HG03139 (cell line): Measurements from ENCODE around the gene FAM83F.
A peak's percentile ranks its signal among the peaks of the same experiment; 100 is the strongest.
"Not testable (repeated sequence)": the region's sequence is repeated elsewhere in the genome, so short reads cannot be mapped to it uniquely, and the experiment has no call there.

ENCODE experiments used
- ATAC-seq: cut with Tn5 transposase; IDR thresholded peaks from one replicate; pipeline ENCODE4 v1.9.1; 2021; ENCODE audit not compliant: unreplicated experiment

FAM83F gene

DNA sequence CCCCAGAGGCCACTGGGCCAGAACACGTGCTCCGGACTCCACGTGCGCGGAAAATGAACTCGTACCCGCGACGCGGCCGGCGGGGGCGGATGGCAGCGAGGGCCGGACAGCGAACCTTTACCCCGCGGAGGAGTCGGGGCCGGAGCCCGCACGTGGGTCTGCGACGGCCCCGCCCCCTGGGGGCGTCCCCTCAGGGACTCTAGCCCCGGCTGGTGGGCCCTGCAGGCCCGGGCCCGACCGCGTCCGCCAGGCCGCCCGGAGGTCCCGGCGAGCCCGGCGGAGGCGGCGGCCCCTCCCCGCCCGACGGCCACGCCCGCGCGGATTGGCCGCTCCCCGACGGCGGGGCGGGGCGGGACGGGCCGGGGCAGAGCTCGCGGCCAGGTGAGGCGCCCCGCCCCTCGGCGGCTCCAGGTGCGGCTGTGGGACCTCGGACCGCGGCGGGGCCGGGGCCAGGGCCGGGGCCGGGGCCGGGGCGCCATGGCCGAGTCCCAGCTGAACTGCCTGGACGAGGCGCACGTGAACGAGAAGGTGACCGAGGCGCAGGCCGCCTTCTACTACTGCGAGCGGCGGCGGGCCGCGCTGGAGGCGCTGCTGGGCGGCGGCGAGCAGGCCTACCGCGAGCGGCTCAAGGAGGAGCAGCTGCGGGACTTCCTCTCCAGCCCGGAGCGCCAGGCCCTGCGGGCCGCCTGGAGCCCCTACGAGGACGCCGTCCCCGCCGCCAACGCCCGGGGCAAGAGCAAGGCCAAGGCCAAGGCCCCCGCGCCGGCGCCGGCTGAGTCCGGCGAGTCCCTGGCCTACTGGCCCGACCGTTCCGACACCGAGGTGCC, at the start of gene FAM83F:
FAM83F (plus strand) TSS at position 389 of the 827 bp plus-strand sequence; CDS start at position 478, 89 bp downstream.
- ATAC-seq: no peak

DNA sequence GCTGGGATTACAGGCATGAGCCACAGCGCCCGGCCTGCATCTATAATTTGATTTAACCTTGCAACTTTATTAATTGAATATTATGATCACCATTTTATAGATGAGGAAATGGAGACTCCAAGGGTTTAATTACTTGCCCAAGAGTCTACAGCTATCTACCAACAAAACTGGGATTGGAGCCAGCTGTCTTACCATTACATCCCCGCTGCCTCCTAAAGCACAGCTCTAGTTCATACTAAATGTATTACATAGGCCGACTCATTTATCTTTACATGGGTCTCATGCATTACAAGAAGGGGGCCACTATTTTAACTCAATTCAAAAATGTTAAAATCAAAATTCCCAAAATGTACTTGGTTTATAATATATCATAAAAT, 48.6 kb upstream of the FAM83F start:
- ATAC-seq: no peak

DNA sequence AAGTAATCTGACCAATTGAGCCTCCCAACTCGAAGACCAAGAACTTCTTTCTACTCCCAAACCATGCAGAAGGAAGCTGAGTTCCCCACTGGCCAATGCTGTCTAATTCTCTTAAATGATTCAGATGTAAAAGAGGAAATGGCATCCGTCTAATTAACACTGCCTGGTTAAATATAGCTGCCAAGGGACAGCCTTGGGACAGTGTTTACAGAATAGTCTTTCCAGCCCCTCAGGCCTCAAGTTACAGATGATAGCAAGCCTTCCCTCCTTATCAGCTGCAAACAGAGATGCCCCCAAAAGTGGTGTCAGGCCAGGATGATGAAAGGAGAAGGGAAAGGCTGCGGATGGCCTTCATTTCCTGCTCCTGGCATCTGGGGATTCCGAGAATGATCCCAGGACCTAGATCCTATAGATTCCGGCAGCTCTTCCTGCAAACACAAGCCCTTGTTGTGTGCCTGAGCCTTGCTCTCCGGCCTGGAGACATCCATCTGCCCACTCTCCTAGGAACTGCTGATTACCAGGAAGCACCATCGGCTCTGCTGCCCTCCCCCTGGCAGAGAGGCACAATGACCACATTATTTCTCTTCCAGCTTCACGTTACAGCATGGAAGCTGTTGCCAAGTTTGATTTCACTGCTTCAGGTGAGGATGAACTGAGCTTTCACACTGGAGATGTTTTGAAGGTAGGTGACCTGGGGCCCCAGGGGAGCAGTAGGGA, 48.1 kb upstream of the FAM83F start:
- no peak for ATAC-seq

DNA sequence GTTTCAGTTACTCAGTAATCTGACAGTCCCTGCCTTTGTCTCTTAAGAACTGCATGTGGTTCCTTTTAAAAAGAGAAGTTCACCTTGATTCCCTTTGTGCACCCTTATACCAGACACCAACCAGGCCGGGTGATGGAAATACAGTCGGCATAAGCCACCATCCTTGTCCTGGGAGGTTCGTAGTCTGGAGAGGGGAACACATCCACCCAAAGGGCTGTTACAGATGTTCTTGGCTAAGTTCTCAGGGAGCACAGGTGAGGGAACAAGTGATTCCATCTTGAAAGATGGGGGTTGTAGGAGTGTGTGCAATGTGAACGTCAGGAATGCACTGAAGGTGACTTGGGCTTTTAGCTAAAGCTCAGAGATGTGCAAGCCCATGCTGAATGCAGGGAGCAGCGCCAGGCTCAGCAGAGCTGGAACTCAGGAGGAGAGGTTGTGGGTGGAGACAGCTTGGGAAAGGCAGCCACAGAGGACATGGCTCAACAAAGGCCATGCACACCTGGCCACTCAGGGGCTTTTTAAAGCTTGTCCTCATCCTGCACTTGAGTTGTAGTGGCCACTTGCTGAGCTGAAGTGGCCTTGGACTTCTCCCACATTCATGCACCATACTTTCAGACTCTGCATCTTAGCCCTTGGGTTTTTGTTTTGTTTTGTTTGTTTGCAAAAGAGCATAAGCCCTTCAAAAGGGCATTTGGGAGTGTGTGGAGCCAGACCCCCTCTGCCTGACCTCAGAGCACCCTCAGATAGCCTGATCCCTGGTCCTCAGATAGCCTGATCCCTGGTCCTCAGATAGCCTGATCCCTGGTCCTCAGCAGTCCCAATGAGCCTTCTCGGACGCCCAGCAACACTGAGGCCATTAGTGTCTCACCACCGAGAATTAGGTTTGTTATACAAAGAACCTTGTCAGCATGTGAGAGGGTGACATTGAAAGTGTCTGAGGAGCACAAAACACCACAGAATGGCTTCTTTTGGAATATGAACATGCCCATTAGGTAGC, 47.2 kb upstream of the FAM83F start:
- no peak for ATAC-seq

DNA sequence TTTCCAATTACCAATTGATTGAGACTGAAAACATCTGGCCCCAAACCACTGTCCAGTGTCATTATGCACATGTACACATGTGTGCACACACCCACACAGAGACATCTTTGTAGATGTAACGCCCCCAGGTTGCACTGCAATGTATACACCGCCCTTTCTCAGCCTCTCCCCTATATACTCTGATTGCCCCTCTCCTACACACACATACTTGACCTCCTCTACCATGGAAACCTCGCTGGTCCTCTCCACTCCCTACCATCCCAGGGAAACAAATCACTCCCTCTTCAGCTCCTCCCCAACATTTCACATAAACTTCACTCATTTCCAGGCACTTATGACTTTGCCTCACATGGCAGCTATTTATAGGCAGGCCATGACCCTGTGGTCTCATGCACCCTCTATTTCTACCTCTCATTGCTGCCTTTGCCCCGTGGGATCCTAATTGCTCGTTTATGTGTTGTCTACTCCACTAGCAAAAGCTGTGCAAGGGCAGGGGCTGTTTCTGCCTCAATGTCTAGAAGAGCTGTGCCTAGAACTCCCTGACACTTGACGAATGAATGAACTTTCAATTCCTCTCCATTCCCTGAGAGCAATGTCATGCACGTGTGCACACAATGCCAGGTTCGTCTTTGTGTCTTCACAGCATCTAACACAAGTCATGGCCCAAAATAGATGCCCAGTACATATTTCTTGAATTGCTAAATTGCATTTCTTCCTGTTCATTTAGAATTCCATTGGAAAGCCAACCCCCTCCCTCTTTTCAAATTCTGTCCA, 44.6 kb upstream of the FAM83F start:
- no peak for ATAC-seq

DNA sequence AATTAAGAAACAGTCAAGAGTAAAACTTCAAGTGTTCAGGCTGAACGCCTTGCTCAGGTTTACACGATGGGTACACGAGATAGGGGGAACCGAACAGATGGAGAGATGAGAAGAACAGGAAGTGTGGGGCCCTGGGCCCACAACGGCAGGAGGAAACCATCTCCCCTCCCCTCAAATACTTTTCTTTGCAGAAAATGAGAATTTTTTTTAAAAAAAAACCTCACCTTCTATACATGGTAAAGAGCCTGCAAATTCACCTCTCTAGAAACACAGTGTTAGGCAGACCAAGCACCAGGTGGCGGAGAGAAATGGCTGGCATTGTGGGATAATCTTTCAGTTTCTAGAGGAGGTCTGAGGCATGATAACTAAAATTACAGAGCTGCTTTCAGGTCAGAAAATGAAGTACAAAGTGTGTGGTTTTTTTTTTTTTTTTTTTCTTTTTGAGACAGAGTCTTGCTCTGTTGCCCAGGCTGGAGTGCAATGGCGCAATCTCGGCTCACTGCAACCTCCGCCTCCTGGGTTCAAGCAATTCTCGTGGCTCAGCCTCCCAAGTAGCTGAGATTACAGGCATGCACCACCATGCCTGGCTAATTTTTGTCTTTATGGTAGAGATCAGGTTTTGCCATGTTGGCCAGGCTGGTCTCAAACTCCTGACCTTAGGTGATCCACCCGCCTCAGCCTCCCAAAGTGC, 43.0 kb upstream of the FAM83F start:
- not testable (repeated sequence) for ATAC-seq

DNA sequence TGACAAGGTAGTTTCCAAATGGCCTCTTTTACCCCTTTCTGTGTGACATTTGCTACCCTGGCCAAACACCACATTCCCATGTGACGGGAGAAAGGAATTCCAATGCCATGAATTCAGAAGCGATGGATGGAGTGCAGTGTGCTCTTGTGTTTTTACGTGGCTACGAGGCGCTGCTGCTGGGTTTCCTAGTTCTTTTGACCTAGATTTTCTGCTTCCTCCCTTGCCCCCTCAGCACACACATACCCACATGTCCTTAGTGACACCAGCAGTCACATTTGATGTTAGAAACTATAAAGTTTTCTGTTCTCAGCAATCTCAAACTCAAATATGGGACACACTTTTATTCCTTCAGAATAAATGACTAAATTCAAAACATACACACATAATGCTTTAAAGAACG, 42.4 kb upstream of the FAM83F start:
- no peak for ATAC-seq

DNA sequence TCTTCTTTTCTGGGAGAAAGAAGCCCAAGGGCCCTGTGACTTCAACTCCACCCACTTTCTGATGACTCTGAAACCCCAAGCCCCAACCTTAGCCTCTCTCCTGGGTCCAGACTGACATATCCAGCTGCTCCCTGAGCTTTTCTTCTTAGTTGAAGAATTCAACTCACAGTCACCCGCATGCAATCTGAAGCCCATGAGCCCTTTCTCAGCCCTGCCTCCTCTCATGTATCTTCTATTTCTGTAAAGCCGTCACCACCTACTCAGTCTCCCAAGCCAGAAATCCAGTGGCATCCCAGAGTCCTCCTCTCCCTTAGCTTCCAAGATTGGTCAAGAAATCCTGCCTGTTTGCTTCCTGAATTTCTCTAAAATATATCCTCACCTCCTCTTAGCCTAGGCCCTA, 41.7 kb upstream of the FAM83F start:
- no peak for ATAC-seq

DNA sequence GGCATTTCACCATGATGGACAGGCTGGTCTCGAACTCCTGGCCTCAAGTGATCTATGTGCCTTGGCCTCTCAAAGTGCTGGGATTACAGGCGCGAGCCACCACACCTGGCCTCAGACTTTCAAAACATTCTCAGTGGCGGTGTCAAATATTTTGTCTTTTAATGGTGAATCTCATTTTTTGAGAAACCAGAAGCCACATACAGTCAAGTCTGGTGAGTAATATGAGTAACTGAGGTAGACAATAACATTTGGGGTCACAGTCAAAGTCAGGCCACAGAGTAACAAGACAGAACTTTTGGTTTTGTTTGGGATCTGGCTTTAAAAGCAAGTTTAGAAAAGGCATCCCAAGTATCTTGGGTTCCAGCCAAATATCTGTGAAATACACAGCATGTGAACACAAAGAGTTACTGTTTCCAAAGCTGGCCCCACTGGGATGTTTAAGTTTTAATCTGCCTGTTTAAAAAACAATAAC, 40.1 kb upstream of the FAM83F start:
- ATAC-seq: no peak

DNA sequence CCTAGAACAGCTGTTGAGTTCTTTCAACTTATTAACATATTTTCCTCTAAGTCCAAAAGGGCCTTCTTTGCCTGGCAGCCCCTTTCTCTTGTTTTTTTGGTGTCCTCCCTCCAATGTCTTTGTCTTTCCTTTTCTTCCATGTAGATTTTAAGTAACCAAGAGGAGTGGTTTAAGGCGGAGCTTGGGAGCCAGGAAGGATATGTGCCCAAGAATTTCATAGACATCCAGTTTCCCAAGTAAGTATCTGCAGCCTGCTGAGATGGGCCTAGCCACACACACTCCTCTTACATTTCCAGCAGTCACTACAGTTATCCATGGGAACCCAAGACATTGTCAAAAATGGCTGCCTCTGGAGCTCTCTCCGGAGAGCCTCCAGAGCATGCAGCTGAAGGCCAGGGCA, 39.1 kb upstream of the FAM83F start:
- ATAC-seq: no peak

DNA sequence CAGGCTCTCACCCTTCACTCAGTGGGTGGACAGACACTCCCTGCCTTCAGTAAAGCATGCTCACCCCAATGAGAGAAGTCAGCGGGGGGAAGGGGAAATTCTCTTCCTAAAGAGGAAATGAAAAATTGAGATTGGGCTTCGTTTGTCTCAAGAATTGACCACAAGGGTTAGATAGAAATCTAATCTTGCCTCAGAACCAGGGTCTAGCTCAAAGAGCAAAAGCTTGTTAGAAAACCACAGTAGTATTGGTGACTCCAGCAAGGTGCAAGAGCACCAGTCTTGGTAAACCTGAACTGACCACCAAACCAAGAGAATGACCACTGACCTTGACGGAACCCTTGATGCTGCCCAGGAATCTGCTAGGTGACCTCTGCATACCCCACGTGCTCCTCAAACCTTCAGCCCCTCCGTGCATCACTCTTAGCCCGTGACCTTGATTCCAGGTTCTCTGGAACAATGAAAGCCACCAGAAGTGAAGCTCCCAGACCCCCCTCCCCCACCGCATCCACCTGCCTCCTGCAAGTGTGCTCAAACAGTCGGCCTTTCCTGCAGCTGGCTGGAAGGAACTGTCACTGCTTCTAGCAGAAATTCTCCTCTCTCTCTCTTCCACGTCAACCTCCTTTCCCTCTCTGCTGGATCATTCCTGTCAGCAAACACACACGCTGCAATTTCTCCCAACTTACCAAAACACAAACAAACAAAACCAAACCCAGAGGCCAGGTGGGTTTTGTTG, 37.7 kb upstream of the FAM83F start:
- ATAC-seq: no peak

DNA sequence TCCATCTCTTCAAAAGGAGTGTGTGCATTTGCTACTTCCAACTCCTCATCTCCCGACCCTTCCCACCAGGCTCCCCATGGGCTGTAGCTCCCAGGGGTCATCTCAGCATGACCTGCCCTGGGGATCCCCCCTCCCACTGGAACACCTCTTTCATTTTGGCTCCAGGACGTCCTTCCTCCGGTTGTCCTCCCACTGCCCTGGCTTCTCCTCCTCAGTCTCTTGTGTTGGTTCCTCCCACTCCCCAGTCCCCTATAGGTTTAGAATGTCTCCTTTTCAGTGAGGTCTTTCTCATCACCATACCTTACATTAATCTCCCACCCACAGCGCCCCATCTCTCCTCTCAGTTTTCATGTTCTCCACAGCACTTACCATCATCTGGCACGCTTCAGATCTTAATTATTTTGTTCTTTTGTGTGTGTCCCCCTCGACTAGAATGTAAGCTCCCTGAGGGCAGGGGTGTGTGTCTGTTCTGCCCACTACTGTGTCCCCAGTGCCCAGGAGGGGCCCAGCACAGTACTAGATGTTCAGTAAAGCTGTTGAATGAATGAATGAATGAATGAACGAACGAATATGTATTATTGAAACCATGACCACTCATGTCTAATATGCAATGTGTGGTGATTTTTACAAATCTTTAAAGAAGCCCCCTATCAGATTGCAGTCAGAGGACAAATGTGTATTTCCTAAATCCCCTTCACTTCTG, 36.6 kb upstream of the FAM83F start:
- no peak for ATAC-seq

DNA sequence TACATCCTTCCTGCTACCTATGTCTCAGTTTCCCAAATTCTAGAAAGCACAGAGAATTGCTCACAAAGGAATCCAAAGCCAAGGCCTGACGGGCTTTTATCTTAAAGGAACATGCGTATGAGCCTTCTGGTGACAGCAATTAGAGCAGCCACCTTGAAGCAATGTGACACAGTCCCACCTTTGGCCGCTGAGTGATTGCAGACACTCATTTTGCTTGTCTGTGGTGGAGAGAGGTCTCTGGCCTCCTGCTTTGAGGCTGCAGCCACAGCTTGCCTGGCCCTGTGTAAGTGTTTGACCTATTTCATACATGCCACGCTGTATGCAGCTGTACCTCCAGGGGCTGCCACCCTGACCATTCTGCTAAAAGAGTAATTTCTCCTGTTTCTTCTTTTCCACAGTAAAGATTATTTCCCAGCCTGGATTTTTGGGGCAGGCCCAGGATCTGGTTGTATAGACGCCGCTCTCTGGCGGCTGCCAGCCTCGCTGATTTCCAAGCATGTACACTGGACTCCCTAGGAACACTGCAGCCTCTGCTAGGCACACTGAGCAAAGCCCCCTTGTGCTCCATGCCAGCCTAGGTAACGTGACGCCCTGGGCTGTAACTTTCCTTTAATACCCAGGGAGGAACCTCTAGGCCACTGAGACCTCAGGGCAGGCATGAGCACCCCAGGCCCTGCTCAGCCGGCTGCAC, 35.7 kb upstream of the FAM83F start:
- ATAC-seq: no peak

DNA sequence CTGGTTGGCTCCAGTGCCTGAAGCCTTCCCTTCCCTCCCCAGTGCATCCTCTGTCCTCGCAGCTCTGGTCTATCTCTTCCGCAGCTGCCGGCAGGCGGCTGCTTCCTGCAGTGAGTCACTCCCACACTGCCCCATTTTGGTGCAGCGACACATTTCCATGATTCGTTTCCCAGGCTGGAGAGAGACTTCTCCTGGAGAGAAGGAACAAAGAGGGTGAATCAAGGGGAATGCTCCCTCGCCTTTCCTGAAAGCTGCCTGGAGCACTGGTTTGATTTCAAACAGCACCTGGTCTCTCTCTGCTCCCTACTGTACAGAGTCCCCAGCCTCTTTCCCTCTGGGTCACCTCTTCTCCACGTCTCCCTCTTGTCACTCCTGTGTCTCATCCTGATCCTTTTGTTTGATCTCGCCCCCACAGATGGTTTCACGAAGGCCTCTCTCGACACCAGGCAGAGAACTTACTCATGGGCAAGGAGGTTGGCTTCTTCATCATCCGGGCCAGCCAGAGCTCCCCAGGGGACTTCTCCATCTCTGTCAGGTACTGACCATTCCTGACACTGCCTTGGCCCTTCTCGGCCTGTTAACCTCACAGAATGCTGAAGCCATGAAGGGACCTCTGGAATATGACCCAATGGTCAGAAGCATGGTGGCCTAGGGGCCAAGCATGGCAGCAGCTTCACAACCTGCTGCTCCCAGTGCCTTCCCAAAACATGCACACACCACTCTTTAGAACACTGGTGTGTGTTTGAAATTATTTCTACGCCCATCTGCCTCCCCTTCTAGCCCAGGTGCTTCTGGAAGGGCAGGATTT, 34.9 kb upstream of the FAM83F start, which contains the start of gene TMA7B:
TMA7B (plus strand) TSS at position 758 of the 808 bp plus-strand sequence. CDS start 3,978 bp downstream, outside the sequence.
- no peak for ATAC-seq

DNA sequence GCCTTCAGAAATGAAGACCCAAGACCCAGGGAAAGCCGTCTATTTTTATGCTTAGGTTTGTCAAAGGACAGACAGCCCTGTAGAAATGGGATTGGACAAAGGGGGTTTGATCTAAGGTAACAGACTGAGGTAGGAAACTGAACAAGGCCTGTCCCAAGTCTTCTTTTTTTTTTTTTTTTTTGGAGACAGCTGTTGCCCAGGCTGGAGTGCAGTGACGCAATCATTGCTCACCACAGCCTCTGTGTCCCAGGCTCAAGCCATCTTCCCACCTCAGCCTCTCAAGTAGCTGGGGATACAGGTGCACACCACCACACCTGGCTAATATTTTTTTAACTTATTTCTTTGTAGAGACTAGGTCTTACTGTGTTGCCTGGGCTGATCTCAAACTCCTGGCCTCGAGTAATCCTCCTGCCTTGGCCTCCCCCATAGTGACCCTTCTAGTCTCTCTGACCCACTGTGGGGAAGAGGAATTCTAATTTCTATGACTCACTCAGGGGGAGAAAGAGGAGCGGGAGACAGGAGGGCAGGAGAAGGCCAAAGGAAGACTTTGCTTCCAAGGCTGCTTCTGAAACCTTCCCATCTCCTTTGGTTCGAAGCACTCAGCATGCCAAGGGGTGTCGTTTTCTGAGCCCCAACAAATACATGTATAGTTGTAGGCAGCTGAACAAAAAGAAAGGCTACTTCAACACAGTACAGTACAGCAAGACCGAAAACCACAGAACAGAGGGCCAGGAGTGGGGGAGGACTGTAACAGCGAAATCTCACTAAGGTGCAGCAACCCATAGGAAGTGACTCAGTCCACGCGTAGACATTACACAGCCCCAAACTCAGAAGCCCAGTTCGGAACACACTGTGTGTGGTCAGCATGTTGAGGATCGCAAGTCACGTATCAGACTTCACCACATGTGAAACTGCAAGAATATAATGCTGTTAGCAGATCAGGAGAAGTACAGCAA, 33.7 kb upstream of the FAM83F start:
- peak; percentile 69 for ATAC-seq

DNA sequence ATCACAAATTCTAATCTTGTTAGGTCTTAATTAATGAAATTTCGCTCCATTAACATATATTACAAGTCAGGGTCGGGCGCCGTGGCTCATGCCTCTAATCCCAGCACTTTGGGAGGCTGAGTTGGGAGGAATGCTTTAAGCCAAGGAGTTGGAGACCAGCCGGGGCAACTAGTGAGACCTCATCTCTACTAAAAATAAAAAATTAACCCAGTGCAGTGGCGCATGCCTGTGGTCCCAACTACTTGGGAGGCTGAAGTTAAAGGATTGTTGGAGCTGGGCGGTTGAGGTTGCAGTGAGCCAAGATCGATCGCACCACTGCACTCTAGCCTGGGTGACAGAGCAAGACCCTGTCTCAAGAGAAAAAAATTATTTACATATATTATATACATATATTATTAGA, 32.7 kb upstream of the FAM83F start:
- ATAC-seq: no peak
